B cell (primary cell): Measurements from ENCODE around the gene FXYD7.

Source experiments
- EZH2 ChIP-seq: IDR thresholded peaks from 2 replicates; pipeline ENCODE4 v1.6.1; 2012; ENCODE audit warnings: borderline replicate concordance, low read depth, mild to moderate bottlenecking, moderate library complexity, low read length; ENCODE audit not compliant: insufficient read depth, poor library complexity, severe bottlenecking
- TF ChIP-seq, protein P1 (sequence below): fragments of 200-600 bp; IDR thresholded peaks from one replicate; pipeline ENCODE4 v1.8.0; 2022; ENCODE audit warnings: antibody characterized with exemption, mild to moderate bottlenecking

DNA sequence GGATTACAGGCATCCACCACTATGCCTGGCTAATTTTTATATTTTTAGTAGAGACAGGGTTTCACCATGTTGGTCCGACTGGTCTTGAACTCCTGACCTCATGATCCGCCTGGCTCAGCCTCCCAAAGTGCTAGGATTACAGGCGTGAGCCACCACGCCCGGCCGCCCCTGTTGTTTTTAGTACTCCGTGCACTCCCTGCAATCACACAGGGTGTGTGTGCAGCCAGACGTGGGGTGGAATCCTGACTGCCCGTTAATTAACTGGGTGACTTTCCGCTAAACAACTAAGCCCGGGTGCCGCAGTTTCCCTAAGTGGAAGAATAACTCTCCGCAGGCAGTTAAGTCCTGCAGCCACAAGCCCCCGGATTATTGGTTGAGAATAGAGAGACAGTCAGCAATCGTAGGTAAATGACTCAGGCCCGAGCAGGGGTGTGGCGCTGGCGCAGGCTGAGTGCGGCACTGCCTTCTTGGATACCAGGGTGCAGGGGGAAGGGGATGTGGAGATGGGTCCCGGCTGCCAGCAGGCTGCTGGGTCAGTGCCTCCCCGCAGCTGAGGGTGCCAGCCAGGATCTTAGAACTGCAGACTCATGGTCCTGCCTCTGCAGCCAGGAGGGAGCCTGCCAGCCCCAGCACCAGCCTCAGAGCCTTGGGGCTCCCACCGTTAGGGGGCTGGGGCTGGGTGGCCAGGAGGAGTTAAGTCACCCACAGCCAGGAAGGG, 33.5 kb upstream of the FXYD7 start:
- TF ChIP-seq, protein P1, sequence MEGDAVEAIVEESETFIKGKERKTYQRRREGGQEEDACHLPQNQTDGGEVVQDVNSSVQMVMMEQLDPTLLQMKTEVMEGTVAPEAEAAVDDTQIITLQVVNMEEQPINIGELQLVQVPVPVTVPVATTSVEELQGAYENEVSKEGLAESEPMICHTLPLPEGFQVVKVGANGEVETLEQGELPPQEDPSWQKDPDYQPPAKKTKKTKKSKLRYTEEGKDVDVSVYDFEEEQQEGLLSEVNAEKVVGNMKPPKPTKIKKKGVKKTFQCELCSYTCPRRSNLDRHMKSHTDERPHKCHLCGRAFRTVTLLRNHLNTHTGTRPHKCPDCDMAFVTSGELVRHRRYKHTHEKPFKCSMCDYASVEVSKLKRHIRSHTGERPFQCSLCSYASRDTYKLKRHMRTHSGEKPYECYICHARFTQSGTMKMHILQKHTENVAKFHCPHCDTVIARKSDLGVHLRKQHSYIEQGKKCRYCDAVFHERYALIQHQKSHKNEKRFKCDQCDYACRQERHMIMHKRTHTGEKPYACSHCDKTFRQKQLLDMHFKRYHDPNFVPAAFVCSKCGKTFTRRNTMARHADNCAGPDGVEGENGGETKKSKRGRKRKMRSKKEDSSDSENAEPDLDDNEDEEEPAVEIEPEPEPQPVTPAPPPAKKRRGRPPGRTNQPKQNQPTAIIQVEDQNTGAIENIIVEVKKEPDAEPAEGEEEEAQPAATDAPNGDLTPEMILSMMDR = no peak
- TF ChIP-seq EZH2 = no peak
